KG1 (cell line): ENCODE data around the gene CARS1.

Source experiments
- DNase-seq: peaks from one replicate; lab custom pipeline; 2025; lab: John Stamatoyannopoulos, UW

Gene CARS1

DNA sequence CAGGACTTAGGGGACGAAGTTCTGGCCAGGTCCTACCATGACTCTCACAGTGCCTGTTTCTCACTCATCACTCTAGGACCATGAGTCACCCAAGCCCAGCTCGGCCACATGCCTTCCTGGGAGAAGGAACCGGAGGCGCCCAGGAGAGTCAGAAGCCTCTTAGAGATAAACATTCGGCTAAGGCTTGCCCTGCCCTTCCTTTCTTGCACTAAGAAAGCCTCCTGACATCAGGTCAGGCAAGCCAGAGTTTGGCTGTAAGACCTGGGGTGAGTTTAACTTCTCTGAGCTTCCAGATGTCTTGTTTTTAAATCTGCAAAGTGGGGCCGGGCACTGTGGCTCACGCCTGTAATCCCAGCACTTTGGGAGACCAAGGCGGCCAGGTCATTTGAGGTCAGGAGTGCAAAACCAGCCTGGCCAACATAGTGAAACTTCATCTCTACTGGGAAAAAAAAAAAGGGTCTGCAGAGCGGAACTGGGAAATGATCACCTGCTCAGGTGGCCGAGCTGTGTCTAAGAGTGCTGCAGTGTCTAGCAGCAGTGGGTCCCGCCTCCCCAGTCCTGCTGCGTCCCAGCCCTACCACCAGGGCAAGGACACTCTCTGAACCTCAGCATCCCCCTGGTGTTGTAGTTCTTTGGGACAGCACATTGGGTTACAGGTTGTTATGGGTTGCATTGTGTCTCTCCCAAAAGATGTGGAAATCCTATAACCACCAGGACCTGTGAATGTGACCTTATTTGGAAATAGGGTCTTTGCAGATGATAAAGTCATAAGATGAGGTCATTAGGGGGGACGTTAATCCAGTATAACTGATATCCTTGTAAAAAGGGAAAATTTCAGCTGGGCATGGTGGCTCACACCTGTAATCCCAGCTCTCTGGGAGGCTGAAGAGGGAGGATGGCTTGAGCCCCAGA lies 1.8 kb upstream of the CARS1 start:
- DNase-seq: no peak

DNA sequence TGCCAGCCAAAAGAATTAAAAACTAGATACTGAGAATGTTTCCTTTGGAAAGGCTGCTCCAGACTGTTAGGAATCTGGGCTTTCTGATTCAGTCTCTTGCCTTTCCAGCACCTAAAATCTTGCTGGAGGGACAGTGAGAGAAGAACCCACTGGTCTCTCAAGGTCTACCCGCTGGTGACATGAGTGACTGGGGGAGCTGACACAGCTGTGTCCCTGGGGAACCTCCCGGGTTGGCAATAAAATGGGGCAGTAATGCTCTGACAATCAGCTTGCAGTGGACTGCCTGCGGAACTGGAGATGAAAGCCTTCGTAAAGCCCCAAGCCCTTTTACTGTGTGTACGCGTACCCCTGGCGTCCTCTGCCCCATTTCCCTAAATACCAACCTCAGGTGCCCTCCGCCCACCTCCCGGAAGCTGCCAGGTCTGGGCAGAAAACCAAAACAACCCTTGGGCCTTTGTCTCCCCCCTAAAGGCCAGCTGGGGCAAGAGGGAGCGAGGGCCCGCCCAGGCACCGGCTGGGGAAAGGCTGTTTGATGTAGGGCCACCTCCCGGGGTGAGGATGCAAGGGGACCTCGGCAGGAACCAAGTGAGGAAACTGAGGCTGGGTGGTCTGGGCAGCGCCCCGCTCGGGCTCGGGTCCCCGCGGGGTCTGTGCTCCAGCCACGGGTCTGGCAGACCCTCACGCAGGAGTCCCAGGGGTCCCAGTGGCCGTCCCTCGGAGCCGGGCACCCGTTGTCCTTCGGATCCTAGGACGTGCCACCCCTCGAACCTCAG lies 741 bp downstream of the CARS1 start:
- no peak for DNase-seq

DNA sequence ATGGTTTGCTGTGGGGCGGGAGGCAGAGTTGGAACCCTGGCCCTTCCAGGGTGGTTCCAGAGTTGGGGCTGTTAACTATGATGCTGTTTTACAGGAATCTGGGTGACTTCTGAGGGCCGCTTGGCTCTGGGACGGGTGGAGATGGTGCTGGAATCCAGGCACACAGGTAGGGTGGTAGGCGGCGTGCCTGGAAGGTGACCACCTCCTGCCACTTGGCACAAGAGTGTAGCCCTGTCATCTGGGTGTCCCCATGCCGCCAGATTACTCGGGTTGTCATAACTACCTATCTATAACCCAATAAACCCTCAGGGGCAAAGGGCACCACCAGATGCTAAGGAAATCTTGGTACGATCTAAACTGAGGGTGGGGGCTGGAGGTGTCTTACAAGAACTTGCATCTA lies 1.3 kb downstream of the CARS1 start:
- no peak for DNase-seq

DNA sequence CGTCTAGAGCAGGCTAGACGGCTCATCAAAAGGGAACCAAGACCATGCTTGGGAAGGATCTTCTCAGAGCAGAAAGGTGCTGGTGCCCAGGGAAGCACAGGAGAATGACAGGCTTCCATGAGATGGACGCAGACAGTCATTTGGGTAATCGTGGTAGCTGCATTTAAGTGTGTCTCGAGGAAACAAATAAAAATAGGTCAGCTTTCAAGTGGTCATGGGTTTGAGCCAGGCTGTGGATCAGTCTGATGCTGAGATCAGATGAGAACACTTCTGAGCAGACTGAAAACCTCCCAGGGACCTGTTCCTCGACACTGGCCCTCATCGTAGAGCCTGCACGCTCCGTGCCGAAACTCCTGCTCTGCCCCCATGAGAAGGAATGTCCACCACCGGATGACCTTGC lies 4.7 kb downstream of the CARS1 start:
- DNase-seq: no peak

DNA sequence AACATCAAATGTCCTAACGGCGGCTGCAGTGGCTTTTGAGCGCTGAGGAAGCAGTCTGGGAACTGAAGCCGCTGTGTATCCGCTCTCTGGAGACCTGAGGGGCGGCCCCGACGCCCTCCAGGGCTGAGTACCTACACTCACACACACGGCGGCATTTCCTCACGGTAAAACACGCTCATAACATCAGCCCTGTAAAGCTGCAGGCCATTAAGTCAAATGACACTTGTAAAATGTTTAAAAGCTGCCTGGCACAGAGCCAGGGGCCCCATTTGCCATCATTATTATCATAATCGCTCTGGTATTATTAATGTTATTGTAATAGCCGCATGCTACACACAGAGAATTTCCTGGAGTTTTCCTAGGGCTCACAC lies 5.1 kb downstream of the CARS1 start:
- DNase-seq: no peak

DNA sequence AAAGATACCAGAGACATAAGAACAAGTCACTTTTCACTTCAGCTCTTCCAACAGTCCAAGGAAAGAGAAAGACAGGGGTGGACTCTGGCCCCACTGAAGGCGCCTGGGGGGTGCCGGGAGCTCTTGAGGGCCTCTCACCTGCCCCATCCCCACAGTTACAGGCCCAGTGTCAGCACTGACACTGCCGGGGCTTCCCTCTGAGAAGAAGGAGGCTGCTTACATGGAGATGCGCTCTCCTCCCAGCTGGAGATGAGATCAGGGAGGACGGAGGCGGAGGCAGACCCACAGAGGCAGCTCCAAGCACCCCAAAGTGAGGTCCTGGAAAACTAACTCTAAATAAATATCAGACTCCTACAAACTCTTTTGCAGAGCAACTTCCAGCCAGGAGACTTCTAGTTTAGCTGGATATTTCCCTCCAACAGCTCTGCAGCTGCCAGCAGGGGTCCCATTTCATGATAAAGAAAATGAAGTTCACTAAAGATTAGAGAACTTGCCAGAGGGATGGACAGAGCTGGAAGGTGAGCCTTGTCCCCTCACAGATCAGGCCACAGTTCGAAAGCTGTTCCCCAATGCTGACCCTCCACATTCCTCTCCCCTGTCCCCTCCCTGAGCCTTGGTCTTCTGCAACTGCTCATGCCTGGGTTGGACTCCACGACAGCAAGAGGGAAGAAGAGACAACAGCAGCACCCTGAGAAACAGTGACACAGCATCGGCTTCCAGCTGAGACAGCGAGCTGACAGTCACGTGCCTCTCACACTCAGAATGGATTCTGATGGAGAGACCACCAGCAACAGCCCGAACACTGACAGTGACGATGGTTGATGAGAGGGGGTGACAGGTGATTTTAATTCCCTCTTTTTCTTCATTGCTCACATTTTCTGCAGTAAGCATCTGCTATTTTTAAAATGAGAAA lies 5.8 kb downstream of the CARS1 start:
- DNase-seq: no peak

DNA sequence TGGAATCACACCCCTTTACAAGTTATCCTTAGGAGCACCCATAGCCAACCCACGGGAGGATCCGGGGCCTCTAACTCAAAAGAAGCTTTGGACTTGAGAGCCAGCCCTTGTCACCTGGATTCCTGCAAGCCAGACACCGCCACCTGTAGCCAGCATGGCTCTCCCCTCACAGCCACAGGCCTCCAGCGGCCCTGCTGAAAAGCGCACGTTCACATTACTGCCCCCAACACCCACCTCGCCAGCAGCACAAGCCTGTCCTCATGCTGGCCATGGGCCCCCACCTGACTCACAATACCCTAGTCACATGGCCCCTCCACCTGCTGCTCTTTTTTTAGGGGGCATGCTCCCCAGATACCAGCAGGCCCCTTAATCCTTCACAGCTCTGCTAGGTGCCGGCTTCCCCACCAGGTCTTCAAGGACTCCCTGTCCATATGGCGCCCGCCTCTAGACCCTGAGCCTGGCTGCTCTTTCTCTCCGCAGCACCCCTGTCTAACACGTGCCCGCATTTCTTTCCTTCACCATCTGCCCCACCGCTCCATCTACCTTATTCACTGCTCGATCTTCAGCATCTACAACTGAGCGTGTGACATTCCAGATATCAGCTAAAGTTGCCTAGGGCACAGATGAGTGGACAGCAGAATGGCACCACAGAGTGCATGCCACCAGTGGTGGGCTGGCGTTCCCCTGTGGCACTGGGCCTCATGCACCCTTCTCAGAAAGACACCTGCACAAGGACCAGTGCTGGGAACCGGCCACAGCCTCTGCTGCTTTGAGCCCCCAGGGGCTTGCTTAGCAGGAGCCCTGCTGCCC lies 6.6 kb downstream of the CARS1 start:
- no peak for DNase-seq

DNA sequence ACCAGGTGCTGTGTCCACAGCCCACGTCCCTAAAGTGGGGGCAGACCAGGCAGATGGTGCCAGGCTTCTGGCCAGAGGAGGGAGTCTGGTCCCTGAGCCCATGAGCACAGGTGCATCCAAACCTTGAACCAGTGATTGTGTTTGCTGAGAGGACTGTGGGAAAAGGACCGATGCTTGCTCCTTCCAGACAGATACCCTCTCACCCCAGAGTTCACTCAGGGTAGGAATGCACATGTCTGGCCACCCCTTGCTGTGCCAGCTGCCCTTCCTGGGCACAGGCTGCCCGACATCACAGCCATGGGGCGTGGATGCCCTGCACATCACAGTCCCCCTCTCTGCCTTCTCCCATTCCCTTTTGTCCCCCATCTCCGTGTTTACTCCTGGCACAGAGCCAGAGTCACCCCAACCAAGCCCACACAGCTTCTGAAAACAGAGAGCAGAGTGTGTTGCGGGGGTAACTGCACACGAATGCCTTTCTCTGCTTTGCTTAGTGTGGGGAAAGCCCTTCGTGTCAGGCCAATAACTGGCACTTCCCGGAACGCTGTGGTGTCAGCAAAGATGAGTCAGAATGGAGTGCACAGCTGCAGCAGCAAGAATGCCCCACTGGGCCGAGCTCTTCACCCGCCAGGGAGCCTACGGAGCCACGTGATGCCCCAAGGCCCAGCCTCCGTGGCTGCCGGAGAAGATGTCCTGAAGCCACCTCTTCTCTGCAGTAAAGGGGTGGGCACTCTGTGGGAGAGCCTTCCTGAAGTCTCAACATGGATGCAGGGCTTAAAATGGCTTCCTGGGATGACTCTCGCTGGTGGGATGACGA lies 7.6 kb downstream of the CARS1 start:
- DNase-seq: no peak

DNA sequence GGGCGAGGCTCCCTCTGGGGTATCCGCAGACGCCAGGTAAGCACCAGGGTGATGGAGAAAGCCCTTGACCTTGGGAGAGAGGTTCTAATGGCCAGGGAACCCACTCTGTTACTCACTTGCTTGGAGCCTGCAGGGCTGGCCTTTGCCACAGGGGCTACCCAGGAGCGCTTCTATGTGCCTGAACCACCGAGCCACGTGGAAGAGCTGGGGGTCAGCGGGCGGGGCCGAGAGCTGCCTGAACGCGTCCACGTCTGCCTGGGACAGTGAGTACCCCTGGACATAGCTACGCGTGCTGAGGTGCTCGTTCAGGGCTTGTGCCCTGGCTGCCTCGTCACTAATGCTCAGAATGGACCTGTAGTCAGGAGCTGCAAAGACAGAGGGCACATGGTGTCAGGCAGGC lies 9.6 kb downstream of the CARS1 start:
- no peak for DNase-seq

DNA sequence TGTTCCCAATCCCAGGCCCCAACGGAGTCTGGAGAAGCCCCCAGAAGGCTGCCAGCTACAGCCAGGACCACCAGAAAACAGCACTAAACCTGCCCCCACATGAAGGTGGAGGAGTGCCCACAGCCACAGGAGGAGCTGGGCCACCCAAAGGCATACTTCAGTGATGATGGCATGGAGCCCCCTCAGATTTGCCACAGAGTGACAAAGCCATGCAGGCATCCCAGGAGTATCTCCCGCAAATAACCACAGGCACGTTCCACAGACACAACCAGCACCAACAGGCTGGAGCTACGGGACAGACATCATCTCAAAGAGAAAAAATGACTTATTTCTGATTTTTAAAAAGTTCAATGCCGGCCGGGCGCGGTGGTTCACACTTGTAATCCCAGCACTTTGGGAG lies 10.6 kb downstream of the CARS1 start:
- DNase-seq: no peak

DNA sequence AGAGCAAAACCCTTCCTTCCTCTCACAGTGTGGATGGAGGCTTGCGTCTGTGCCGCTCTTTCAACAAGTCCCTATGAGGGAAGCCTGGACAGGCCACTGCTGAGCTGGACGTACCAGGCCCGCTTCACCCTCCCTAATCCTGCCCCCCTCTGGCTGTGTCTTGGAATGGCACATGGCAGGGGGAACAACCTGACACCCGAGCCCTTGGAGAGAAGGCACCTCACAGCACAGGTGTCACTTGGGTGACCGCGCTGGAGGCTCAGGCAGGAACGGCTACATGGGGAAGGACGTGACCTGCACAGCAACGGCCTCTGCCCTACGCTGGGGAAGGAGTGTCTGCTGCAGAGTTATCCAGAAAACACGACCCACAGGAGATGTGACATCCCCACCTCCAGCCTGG lies 11.0 kb downstream of the CARS1 start:
- no peak for DNase-seq

DNA sequence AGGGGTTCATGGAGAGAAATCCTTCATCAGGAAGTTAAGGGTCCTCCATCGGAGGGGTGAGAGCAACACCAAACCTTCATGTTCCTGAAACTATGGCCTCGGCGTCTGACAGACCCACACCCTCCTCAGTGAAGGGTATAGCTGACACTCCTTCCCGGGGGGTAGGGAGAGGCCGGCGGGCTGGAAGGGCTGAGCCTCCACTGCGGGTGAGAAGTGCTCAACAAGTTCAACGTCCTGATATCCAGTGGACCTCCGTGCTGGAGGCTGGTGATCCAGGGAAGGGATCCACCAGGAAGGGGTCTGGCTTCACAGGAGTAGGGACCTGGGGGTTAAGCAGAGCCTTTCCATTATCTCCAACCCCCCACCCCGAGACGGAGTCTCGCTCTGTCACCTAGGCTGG lies 12.3 kb downstream of the CARS1 start:
- no peak for DNase-seq

DNA sequence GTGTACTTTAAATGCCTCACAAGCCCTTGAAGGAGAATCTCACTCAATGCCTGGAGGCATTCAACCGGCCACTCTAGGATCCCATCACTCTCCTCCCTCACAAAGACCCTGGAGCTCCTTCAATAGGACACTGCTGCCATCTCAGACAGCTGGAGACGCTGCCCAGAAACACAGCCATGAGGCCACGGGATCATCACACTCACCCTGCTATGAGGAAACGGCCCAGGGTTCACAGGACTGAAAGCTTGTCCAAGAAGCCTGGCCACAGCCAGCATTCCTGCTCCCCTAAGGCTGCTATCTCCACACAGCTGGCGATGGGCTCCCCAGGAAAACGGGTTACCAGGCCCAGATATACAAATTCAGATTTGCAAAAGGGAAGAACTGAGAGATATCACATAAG lies 13.2 kb downstream of the CARS1 start:
- no peak for DNase-seq

DNA sequence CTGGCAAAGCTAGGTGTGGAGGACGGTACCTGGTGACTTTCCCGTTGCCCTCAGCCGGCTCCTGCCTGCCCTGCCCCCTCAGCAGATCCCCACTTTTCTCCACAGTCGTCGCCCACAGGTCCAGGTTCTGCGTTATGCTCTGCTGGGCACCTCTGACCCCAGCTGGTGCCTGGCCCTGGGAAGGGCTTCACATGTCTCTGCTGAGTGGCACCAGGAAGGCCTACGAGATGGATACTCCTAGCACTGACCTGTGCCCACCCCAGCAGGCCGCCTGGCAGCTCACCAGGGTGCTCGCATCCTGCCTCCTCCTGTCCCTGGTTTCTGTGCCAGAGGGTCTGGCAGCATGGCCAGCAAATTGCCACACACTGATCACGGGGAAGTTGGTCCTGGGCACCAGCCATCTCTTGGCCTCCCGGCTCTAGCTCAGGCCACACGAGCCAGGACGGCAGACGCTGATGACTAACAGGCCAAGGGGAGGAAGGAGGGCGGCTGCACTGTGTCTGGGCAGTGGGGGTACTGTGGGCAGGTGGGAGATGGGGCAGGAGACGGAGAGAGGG lies 13.8 kb downstream of the CARS1 start:
- no peak for DNase-seq

DNA sequence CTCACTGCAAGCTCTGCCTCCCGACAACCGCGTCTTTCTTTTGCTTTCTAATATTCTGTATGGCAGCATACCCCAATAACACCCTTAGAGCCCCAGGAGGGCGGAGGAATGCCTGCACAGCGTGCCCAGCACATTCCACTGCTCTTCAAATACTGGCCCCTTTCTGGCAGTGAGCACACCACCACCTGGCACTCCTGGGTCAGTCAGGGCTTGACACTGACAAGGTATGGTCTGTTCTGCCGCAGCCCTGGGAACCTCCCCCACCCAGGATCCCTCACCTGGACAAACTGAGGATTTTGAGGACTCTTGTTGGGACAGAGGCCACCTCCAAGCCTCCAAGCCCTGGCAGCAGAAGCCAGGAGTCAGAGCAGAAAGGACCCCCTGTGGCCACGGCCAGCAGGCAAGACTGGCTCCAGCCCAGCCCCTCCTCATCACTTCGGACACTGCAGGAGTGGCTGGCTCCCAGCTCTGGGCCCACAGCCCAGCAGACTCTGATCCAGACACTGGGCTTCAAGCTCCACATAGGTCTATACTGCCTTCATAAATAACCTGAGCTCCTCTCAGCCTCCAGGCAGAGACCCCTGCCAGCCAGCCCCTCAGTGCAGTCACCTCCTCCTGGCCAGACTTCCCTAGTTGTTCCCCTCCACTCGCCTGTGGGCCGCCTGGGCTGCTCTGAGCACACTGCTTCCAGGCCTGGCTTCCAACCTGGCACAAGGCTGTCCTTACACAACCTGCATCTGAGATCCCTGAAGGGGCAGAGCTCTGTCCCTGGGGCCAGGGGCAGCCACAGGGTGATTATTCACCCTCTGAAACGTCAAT lies 14.5 kb downstream of the CARS1 start:
- no peak for DNase-seq

DNA sequence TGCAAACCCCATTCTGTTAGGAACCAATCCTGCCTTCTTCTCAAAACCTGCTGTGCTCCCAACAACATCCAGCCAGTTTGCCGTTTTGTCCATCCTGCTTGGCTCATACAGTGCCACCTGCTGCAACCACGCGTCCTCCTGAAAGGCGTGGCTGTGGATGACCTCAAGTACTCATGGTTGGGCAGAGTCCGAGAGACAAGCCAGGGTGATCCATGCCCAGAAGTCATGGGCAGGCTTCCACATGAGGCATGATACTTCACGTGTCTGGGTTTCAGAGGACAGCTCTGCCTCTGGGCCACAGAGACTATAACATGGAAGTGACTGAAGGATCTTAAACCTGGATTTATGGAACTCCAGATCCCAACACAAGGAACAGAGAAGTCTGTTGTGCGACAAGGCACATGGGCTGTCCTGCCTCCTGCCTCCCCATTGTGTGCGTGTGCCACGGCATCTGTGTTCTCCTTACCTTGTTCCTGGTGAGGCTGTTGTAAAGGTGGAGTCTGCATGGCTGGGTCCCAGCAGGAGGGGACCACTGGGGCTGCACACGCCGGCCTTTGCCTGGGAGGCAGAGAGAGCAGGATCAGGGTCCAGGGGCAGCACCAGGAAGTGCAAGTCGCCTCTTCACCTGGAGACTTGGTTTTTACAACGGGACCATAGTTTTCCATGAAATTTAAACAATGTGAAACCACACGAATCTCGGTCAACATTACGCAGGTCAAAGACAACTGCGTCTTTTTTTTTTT lies 15.4 kb downstream of the CARS1 start:
- no peak for DNase-seq

DNA sequence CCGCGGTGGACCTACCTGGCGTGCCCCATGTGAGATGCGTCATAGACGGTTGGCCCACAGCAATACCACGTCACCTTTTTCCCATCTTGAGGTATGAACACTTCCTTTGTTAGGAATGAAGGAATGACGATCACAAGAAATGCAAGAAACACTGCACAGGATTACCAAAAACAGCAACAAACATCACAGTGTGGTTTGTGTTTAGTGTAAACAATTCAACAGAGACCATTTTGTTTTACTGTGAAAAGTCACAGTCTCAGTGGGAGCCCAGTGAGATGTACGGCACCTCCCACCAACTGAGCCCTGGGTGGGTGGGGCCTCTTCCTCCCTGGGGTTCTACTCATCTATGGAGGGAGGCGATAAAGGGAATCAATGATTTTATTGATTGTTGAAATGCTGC lies 16.3 kb downstream of the CARS1 start:
- DNase-seq: no peak

DNA sequence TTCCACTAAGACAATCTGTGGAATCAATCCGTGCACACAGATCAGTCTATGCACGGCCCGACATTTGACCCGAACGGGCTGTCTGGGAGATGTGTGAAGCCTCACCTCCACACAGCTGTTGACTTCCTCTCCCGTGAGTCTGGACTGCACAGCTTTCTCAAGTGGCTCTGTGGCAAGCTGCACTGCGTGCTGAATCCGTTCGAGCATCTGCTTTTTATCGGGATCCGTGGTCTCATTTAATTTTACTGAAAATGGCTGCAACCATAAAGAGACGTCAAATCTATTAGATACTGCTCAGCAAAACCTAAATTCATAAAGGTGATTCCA lies 19.3 kb downstream of the CARS1 start:
- no peak for DNase-seq
